DND-41 (cell line): ENCODE results near the gene NSMCE3.

Experiments
- CTCF ChIP-seq: IDR thresholded peaks from 2 replicates; pipeline ENCODE4 v1.5.1; 2012; ENCODE audit warnings: borderline replicate concordance, low read length, moderate library complexity, mild to moderate bottlenecking; ENCODE audit not compliant: poor library complexity, severe bottlenecking; ENCODE audit errors: extremely low read depth
- EZH2 ChIP-seq: IDR thresholded peaks from 3 replicates; pipeline ENCODE4 v1.6.1; 2012; ENCODE audit warnings: borderline replicate concordance, low read depth, mild to moderate bottlenecking, moderate library complexity, low read length, inconsistent platforms; ENCODE audit not compliant: severe bottlenecking

GRCh38 chr15:29244544-29244943 is 25.1 kb downstream of the NSMCE3 start:
- TF ChIP-seq CTCF (no peak), EZH2 (no peak)
